Activated effector memory CD4-positive, alpha-beta T cell treated with anti-CD3 and anti-CD28 coated beads, Interleukin-2, amount 50 U/mL, for 16 hours (primary cell): ENCODE results near the gene ITK.

Source experiments
- DNase-seq: peaks from one replicate; pipeline ENCODE4 v3.0.0-alpha.2; 2020

Gene ITK

GRCh38 chr5:157284458-157285212 is 104.0 kb downstream of the ITK start:
- no peak for DNase-seq

DNA sequence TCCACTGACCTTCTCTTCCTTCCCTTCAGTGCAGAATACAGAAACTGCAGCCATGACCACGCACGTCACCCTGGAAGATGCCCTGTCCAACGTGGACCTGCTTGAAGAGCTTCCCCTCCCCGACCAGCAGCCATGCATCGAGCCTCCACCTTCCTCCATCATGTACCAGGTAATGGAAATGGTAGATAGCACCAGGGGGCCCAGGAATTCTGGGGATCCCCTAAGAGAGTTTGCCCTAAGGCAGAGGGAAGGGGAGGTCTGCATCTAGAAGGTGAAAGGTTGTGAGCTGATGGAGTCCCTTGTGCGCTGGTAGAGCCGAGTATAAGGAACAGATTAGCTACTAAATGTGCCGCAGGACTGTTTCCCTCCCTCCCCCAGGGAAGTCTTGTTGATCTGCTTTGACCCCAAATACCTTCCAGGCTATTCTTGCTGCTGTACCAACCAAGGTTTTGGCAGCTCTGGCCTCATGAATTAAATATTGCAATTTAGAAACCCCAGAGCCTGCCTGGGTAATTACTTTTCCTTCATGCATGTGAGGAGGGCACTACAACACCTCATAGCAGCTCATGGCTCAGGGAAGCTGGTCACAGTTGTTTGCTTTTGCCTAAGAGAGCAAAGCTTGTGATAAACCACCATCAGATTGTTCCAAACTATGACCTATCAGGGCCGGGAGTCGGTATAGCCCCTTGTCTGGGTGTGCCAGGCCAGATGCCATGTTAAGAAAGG is 104.8 kb downstream of the ITK start:
- no peak for DNase-seq

DNA sequence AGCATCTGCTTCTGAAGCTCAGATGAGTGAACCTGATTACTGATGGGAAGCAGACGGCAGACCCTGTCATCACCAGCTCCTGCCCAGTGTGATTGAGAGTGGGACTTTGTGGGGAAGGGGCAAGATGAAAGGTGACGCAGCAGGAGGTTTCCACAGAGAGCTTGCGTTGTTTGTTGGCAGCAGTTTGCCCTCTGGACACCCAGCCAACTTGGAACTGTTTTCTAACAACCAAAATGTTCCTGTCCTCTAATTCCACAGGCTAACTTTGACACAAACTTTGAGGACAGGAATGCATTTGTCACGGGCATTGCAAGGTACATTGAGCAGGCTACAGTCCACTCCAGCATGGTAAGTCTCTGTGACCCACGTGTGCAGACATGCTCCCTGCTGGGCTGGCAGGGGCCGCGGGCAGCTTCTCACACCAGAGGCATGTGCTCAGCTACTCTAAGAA is 106.1 kb downstream of the ITK start:
- DNase-seq, result no peak

DNA sequence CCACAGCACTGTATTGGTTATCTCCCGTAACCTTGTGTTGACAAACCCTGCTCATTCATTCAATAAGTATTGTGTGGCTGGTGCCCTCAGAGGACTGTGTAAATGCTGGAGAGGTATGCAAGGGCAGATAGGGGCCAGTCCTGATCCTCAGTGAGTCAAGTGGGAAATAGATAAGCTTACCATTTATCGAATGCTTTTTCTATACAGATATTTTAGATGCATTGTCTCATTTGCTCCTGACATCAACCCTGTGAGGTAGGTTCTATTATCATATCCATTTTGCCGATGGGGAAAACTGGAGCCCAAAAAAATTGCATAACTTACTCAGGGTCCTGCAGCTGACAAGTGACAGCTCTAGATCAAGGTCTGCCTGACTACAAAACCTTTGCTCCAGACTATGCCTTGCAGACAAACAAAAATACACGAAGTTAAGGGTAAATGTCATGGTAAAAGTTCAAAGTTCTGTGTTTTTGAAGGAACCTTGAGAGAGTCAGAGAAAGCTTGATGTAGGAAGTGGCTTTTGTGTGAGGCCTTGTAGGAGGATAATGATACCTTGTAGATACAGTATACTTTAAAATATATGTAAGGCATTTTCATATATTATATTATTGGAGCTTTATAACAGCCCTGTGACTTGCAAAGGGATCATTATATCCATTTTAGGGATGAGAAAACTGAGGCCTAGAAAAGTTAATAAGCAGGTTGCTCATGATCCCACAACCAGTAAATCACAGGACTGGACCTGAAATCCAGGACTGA is 107.9 kb downstream of the ITK start:
- DNase-seq, result no peak

DNA sequence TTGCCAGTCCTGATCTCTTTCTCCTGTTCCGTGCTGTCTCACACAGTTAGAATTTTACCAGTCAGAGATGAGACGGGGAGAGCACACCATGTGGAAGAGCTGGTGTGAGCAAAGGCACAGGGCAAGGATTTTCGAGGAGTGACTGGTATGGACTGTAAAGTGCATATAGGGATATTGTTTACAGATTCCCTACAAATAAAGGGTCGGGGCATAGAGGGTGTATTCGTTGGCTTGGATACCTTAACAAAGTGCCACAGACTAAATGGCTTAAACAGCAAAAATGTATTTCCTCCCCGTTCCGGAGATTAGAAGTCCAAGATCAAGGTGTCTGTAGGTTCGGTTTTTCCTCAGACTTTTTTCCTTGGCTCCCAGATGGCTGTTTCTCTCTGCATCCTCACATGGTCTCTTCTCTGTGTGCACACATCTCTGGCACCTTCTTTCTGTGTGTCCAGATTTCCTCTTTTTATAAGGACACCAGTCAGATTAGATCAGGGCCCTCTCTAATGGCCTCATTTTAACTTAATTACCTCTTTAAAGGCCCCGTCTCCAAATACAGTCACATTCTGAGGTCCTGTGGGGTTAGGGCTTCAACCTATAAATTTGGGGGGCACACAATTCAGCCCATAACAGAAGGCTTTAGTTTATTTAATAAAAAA is 108.7 kb downstream of the ITK start:
- DNase-seq, result no peak

DNA sequence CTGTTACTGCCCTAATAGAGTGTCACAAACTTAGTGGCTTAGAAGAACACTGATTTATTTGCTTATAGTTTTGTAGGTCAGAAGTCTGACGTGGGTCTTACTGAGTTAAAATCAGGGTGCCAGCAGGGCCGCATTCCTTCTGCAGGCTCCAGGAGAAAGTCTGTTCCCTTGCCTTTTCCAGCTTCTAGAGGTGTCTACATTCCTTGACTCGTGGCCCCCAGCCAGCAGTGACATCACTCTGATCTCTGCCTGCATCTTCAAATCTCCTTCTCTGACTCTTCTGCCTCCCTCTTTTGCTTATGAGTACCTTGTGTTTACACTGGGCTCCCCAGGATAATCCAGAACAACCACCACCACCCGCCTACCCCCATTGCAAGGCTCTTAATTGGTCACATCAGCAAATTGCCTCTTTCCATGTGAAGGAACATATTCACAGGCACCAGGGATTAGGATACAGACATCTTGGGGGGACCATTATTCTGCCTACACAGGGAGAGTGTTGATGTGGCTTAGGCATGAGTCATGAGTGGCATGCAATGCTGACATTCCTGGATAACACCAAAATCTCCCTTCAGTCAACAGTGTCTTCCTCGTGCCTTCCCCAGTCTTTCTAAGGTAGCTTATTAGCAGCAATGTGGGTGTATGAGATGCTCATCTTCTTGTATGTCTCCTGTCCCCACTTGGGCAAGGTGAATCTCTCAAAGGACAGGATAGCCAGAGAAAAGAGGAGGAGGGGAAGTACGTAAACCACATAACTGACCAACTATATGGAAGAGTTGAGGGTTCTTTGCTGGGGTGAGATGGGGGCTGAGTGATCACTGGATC is 109.7 kb downstream of the ITK start:
- no peak for DNase-seq

- DNase-seq, result no peak
Observed at GRCh38 chr5:157290981-157291711, 110.5 kb downstream of the ITK start.

DNA sequence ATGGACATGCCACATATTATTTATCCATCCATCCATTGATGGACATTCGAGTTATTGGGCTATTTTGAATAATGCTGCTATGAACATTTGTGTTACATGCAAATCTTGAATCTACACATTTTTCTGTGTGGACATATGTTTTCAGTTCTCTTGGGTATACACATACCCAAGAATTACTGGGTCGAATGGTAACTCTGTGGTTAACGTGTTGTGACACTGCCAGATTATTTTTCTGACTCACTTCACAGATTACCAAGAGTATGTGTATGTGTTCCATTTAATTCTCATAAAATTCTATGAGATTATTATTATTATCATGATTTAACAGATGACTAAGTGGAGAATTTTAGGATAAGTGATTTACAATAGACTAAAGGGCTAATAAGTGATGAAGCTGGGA is 112.0 kb downstream of the ITK start:
- no peak for DNase-seq

GRCh38 chr5:157294407-157295091 is 113.9 kb downstream of the ITK start:
- no peak for DNase-seq

DNA sequence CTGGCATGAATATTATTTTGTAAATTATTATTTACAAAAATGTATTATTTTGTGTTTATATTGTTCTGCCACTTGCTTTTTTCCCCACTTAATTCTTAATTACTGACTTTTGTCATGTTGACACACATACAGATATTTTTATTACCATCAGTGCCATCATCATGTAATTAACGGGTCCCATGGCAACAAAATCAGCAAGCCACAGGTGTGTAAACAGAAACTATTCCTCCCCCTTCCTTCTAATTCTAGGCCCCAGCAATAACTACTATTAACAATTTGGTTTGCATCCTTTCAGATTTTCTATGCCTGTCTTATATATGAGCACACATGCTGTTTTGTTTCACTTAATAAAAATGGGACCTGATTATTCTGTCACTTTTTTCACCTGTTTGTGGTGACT is 114.6 kb downstream of the ITK start:
- no peak for DNase-seq

DNA sequence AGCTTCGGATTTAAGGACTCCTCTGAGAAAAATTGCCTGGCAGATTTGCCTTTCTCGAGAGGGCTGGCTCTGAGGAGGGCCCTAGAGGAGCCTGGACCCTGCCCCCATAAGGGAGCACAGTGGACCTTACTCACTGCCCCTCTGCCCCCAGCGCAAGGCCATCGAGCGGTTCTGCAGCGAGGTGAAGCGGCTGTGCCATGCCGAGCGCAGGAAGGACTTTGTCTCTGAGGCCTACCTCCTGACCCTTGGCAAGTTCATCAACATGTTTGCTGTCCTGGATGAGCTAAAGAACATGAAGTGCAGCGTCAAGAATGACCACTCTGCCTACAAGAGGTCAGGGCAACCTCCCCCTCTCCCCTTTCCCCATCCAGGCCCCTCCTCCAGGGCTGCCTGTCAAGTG is 119.9 kb downstream of the ITK start:
- DNase-seq, result no peak

- DNase-seq, result no peak
Observed at GRCh38 chr5:157301066-157301465, 120.4 kb downstream of the ITK start.

- no peak for DNase-seq
Observed at GRCh38 chr5:157303023-157303422, 122.4 kb downstream of the ITK start.

- DNase-seq, result peak; percentile 79
Observed at GRCh38 chr5:157303667-157304327, 123.2 kb downstream of the ITK start.
